H1 (cell line): ENCODE measurements around the gene EEF2K. TPM values are rescaled to one million over a fixed set of nuclear protein-coding genes. Genes with fewer than 3 reads are reported as not detected.

Experiments
- CTCF ChIA-PET: fragments of 300-600 bp; sonication (Branson Sonifier 250); formaldehyde crosslinking; loops from one replicate; lab custom pipeline; 2021; ENCODE audit not compliant: partially characterized antibody; lab: Charles Lee
- POLR2A ChIA-PET: fragments of 300-600 bp; sonication (Branson Sonifier 250); formaldehyde crosslinking; loops from one replicate; lab custom pipeline; 2021; ENCODE audit warnings: inconsistent platforms; ENCODE audit not compliant: partially characterized antibody; lab: Charles Lee
- DNase-seq, 2 experiments: peaks; one replicate each; pipeline versions ENCODE4 v3.0.0 to v3.0.0-alpha.2; 2010 to 2022; ENCODE audit warnings: low spot score in 2 of 2, low read depth in 1 of 2, mixed read lengths in 1 of 2
- FAIRE-seq: peaks from 2 replicates; lab custom pipeline; 2011; peaks lifted over from hg19 to GRCh38; lab: Jason Lieb, UNC
- H2AFZ ChIP-seq: 2 replicates; pipeline ENCODE4 v1.8.1; 2012; ENCODE audit warnings: low read length, inconsistent platforms
- H2AK5ac ChIP-seq: 2 replicates; pipeline ENCODE4 v1.6.1; 2013; ENCODE audit warnings: low read depth, low read length
- H2BK120ac ChIP-seq: replicated peaks from 2 replicates; pipeline ENCODE3; 2013; ENCODE audit warnings: low read depth, low read length, inconsistent platforms
- H2BK12ac ChIP-seq: 2 replicates; pipeline ENCODE4 v1.6.1; 2013; ENCODE audit warnings: low read depth, low read length
- H2BK15ac ChIP-seq: 2 replicates; pipeline ENCODE4 v1.6.1; 2013; ENCODE audit warnings: low read length
- H2BK20ac ChIP-seq: 2 replicates; pipeline ENCODE4 v1.6.1; 2013; ENCODE audit warnings: low read length
- H2BK5ac ChIP-seq: 2 replicates; pipeline ENCODE4 v1.6.1; 2013; ENCODE audit warnings: low read depth, low read length
- H3K14ac ChIP-seq: 2 replicates; pipeline ENCODE4 v1.6.1; 2013; ENCODE audit warnings: inconsistent platforms; ENCODE audit not compliant: insufficient read length
- H3K18ac ChIP-seq: 2 replicates; pipeline ENCODE4 v1.6.1; 2013; ENCODE audit warnings: low read length; ENCODE audit errors: extremely low read depth
- H3K23ac ChIP-seq: 2 replicates; pipeline ENCODE4 v1.6.1; 2013; ENCODE audit warnings: inconsistent platforms; ENCODE audit not compliant: insufficient read length
- H3K23me2 ChIP-seq: 2 replicates; pipeline ENCODE4 v1.6.1; 2013; ENCODE audit warnings: low read depth, low read length
- H3K27ac ChIP-seq: 2 replicates; pipeline ENCODE4 v1.6.1; 2011; ENCODE audit warnings: low read depth, low read length, inconsistent platforms
- H3K27me3 ChIP-seq, 4 experiments: replicated peaks in 1 of 4; 1 replicate in 1 of 4; 2 replicates in 3 of 4; pipeline versions ENCODE4 v1.6.1 to v1.8.1; 2011 to 2013; ENCODE audit warnings: low read length in 3 of 4, mild to moderate bottlenecking in 3 of 4, inconsistent platforms in 2 of 4, mixed read lengths in 2 of 4, moderate library complexity in 1 of 4; ENCODE audit not compliant: control insufficient read depth in 3 of 4, insufficient read depth in 3 of 4; ENCODE audit errors: extremely low read depth in 1 of 4
- H3K36me3 ChIP-seq, 4 experiments: 2 replicates each; pipeline versions ENCODE4 v1.6.1 to v1.8.1; 2011 to 2013; ENCODE audit warnings: mild to moderate bottlenecking in 4 of 4, low read length in 3 of 4, moderate library complexity in 2 of 4, control low read depth in 1 of 4, inconsistent platforms in 1 of 4; ENCODE audit not compliant: insufficient read depth in 4 of 4, control insufficient read depth in 2 of 4
- H3K4ac ChIP-seq: replicated peaks from 2 replicates; pipeline ENCODE3; 2013; ENCODE audit warnings: low read length, low read depth, mixed read lengths, inconsistent platforms; ENCODE audit not compliant: insufficient read length
- H3K4me1 ChIP-seq, 4 experiments: replicated peaks in 1 of 4; 1 replicate in 1 of 4; 2 replicates in 3 of 4; pipeline versions ENCODE4 v1.6.1 to v1.8.1; 2011 to 2013; ENCODE audit warnings: low read length in 3 of 4, inconsistent platforms in 2 of 4, mixed read lengths in 1 of 4; ENCODE audit not compliant: insufficient read depth in 4 of 4, control insufficient read depth in 3 of 4
- H3K4me2 ChIP-seq, 2 experiments: 2 replicates each; pipeline versions ENCODE4 v1.6.1 to v1.8.1; 2011 to 2013; ENCODE audit warnings: low read depth in 2 of 2, low read length in 2 of 2, control low read depth in 1 of 2, inconsistent platforms in 1 of 2, mild to moderate bottlenecking in 1 of 2; ENCODE audit not compliant: insufficient read depth in 1 of 2
- H3K4me3 ChIP-seq, 4 experiments: fragments of 200-600, 300-600 bp in 1 of 4; sonication (generic), shearing (Covaris generic), sonication (Bioruptor Twin) in 1 of 4; 2 replicates each; pipeline versions ENCODE4 v1.5.1 to v1.8.1; 2011 to 2016; ENCODE audit warnings: low read length in 4 of 4, low read depth in 3 of 4, control low read depth in 2 of 4, inconsistent platforms in 2 of 4, mild to moderate bottlenecking in 2 of 4, mixed read lengths in 1 of 4, moderate library complexity in 1 of 4; ENCODE audit not compliant: insufficient read depth in 2 of 4; ENCODE audit errors: extremely low read depth in 1 of 4
- H3K56ac ChIP-seq: replicated peaks from 2 replicates; pipeline ENCODE3; 2013; ENCODE audit warnings: low read depth, mild to moderate bottlenecking, mixed read lengths, low read length, inconsistent platforms; ENCODE audit not compliant: insufficient read length
- H3K79me1 ChIP-seq: 2 replicates; pipeline ENCODE4 v1.6.1; 2013; ENCODE audit warnings: low read depth, low read length, control low read depth
- H3K79me2 ChIP-seq, 2 experiments: 2 replicates each; pipeline versions ENCODE4 v1.6.1 to v1.8.1; 2012 to 2013; ENCODE audit warnings: low read length in 2 of 2, mild to moderate bottlenecking in 2 of 2, inconsistent platforms in 1 of 2; ENCODE audit not compliant: insufficient read depth in 2 of 2, control insufficient read depth in 1 of 2
- H3K9ac ChIP-seq, 4 experiments: replicated peaks in 1 of 4; 1 replicate in 1 of 4; 2 replicates in 3 of 4; pipeline versions ENCODE4 v1.6.1 to v1.8.1; 2011 to 2013; ENCODE audit warnings: low read depth in 3 of 4, low read length in 3 of 4, control low read depth in 2 of 4, mild to moderate bottlenecking in 2 of 4, moderate library complexity in 2 of 4, inconsistent platforms in 1 of 4; ENCODE audit errors: extremely low read depth in 1 of 4
- H3K9me3 ChIP-seq, 2 experiments: 2 replicates each; pipeline versions ENCODE4 v1.6.1 to v1.8.1; 2012 to 2013; ENCODE audit warnings: mild to moderate bottlenecking in 2 of 2, moderate library complexity in 2 of 2, control low read depth in 1 of 2, inconsistent platforms in 1 of 2, low read depth in 1 of 2, low read length in 1 of 2, mixed read lengths in 1 of 2; ENCODE audit not compliant: insufficient read depth in 2 of 2
- H4K20me1 ChIP-seq, 2 experiments: replicated peaks in 1 of 2; 2 replicates each; pipeline versions ENCODE3 to v1.8.1; 2011 to 2013; ENCODE audit warnings: inconsistent platforms in 2 of 2, low read length in 2 of 2, mild to moderate bottlenecking in 1 of 2; ENCODE audit not compliant: insufficient read depth in 2 of 2, control insufficient read depth in 1 of 2
- H4K5ac ChIP-seq: 2 replicates; pipeline ENCODE4 v1.6.1; 2013; ENCODE audit warnings: low read length, low read depth, mixed read lengths, inconsistent platforms; ENCODE audit not compliant: insufficient read length
- H4K8ac ChIP-seq: 2 replicates; pipeline ENCODE4 v1.8.0; 2013; ENCODE audit warnings: mild to moderate bottlenecking, moderate library complexity, low read length, inconsistent platforms; ENCODE audit not compliant: insufficient read depth; ENCODE audit errors: extremely low read depth
- H4K91ac ChIP-seq: replicated peaks from 2 replicates; pipeline ENCODE3; 2013; ENCODE audit warnings: low read length, mixed read lengths, inconsistent platforms; ENCODE audit not compliant: insufficient read length
- ASH2L ChIP-seq: fragments of 200-600, 300-600 bp; sonication (generic); IDR thresholded peaks from one replicate; pipeline ENCODE4 v1.7.1; 2017; ENCODE audit warnings: low read length
- CBX8 ChIP-seq: fragments of 300-800, 300-1000 bp; sonication (generic); IDR thresholded peaks from 2 replicates; pipeline ENCODE4 v1.7.1; 2016; ENCODE audit warnings: low read depth, low read length, borderline replicate concordance
- CHD2 ChIP-seq: IDR thresholded peaks from 2 replicates; pipeline ENCODE4 v1.6.1; 2012; ENCODE audit warnings: low read length, improper control_type of control experiment
- EZH2 ChIP-seq: fragments of 200-600 bp; sonication (generic); IDR thresholded peaks from 2 replicates; pipeline ENCODE4 v1.7.1; 2012; ENCODE audit warnings: low read depth, mild to moderate bottlenecking, moderate library complexity, low read length, inconsistent platforms; ENCODE audit not compliant: severe bottlenecking
- SP2 ChIP-seq: IDR thresholded peaks from 2 replicates; pipeline ENCODE4 v1.6.1; 2012; ENCODE audit warnings: mild to moderate bottlenecking, low read length, inconsistent platforms
- TAF7 ChIP-seq: optimal IDR thresholded peaks from 2 replicates; pipeline ENCODE3; 2011; ENCODE audit warnings: low read depth, mild to moderate bottlenecking, inconsistent platforms, low read length, moderate library complexity, borderline replicate concordance
- TEAD4 ChIP-seq: IDR thresholded peaks from 2 replicates; pipeline ENCODE4 v1.6.1; 2012; ENCODE audit warnings: low read depth, low read length, inconsistent platforms, mixed read lengths
- YY1 ChIP-seq: IDR thresholded peaks from 2 replicates; pipeline ENCODE4 v1.6.1; 2011; ENCODE audit warnings: low read depth, mild to moderate bottlenecking, low read length
- WGBS, 2 experiments: shearing (Covaris generic) in 1 of 2; methylation state at CpG; one replicate each; pipeline versions ENCODE4 v1.1.6 to v1.1.7; 2013 to 2015; ENCODE audit warnings: low lambda C conversion rate in 2 of 2, mixed read lengths in 2 of 2, inconsistent platforms in 1 of 2, low coverage in 1 of 2, missing lambda C conversion rate in 1 of 2; ENCODE audit not compliant: insufficient replicate concordance in 2 of 2, insufficient coverage in 1 of 2, insufficient read length in 1 of 2; ENCODE audit errors: extremely low coverage in 1 of 2, missing lambda C conversion rate in 1 of 2; 5-methylcytosine and 5-hydroxymethylcytosine counted together
- polyA plus RNA-seq, 7 experiments: library from polyadenylated mRNA; depleted of rRNA in 3 of 7; stranded (reverse) in 5 of 7; unstranded in 2 of 7; fragments of >200 nt in 5 of 7; fragments of 200-250 nt in 2 of 7; gene quantifications; 1 replicate in 5 of 7; 2 replicates in 1 of 7; 4 replicates in 1 of 7; pipeline versions ENCODE4 v1.2.1 to v1.2.3, GENCODE V29; 2011 to 2013; ENCODE audit warnings: missing spikeins in 2 of 7, mixed read lengths in 2 of 7
- total RNA-seq: library from RNA; stranded (reverse); fragmentation: NEBNext Ultra II Directional; extraction: Animal tissue kit (Norgen Biotek cat#: 25700); gene quantifications from 2 replicates; pipeline ENCODE4 v1.2.1, GENCODE V29; 2021

EEF2K gene
- total and polyA plus RNA-seq, 2 of the 8 experiments (the other 6 are each of a cell fraction or from before 2014, with no cell fraction given) = 14.9 to 30.2 TPM

GRCh38 chr16:22327446-22327775 is 121.3 kb downstream of the EEF2K start:
- Histone ChIP-seq H3K23me2 (no peaks in the 10 kb centered on the region), H3K56ac (no peak overlapping the region), H2AFZ (no peak overlapping the region), H2BK120ac (no peak overlapping the region), H3K79me1 (peaks cover 3% of the 10 kb centered on the region; the same call in 1 of the 2 replicates), H3K79me2 (peaks cover 0 to 2% of the 10 kb centered on the region in 2 experiments; a peak in 1 of 4 replicates), H3K14ac (no peak overlapping the region), H3K27me3 (no peaks in the 10 kb centered on the region), H2BK5ac (no peak overlapping the region), H4K5ac (no peak overlapping the region), H3K9ac (no peak overlapping the region), H2BK20ac (no peak overlapping the region), H2BK15ac (no peak overlapping the region), H3K4me1 (no peaks in the 10 kb centered on the region), H3K27ac (no peak overlapping the region), H2BK12ac (no peak overlapping the region), H3K4me2 (no peak overlapping the region), H3K4ac (no peak overlapping the region), H3K9me3 (no peaks in the 10 kb centered on the region), H3K18ac (no peak overlapping the region), H3K23ac (no peak overlapping the region), H4K8ac (no peak overlapping the region), H4K91ac (no peak overlapping the region), H2AK5ac (no peak overlapping the region), H3K36me3 (peaks cover 14 to 69% (median 50%) of the 10 kb centered on the region in 4 experiments), H3K4me3 (no peak overlapping the region), H4K20me1 (peaks cover 4 to 12% of the 10 kb centered on the region in 2 experiments)
- FAIRE-seq (no peak), DNase-seq (no peak)
- WGBS, 2 experiments = 96% methylated on average over 6 of the region's 6 CpGs; no CpG with 5 or more reads in 1 of the 2 experiments
- ChIA-PET CTCF (interaction anchor here (1.2 to 1.3 kb wide), 2 partner anchors 9 to 13 kb away, joined by 3 to 5 read pairs; no protein-coding TSS in a partner anchor), POLR2A (interaction anchor here (1.0 kb wide), 1 partner anchor 9 kb away, joined by 3 read pairs; no protein-coding TSS in a partner anchor)
- TF ChIP-seq CHD2 (no peak), SP2 (no peak), EZH2 (no peak), TEAD4 (no peak), TAF7 (no peak), ASH2L (no peak), CBX8 (no peak), YY1 (no peak)
